Measurements from ENCODE around the gene GRK4.

DNA sequence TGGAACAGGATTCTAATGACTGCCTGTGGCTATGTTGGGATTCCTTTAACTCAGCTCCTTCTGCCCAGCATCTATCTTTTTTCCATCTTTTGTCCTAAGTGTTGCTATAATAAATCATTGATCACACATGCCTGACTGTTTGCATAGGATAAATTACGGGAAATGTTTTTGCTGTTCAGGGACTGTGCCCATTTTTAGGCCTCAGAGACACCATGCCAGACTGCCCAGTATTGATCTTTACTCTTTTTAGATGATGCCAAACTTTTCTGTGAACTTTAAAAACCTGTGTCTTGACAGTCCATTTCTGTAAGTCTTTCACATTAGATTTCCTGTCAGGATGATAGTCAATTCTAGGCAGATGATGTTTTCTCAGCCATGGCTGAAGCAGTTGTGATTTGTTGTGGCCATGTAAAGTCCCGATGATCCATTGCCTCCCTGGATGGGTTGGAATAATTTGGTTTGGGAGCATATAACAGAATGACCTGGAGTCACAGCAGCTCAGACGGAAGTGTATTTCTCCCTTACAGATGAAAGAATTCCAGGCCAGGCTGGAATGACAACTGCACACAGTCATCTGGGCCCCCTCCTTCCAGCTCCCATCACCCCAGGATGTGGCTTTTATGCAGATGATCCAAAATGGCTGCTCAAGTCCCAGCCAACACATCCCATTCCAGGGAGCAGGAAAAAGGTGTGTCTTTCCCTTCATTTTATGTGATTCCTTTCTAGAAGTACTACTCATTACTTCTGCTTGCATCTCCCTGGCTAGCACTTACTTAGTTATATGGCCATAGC lies 107.5 kb downstream of the GRK4 start:
- TF ChIP-seq, protein P1, sequence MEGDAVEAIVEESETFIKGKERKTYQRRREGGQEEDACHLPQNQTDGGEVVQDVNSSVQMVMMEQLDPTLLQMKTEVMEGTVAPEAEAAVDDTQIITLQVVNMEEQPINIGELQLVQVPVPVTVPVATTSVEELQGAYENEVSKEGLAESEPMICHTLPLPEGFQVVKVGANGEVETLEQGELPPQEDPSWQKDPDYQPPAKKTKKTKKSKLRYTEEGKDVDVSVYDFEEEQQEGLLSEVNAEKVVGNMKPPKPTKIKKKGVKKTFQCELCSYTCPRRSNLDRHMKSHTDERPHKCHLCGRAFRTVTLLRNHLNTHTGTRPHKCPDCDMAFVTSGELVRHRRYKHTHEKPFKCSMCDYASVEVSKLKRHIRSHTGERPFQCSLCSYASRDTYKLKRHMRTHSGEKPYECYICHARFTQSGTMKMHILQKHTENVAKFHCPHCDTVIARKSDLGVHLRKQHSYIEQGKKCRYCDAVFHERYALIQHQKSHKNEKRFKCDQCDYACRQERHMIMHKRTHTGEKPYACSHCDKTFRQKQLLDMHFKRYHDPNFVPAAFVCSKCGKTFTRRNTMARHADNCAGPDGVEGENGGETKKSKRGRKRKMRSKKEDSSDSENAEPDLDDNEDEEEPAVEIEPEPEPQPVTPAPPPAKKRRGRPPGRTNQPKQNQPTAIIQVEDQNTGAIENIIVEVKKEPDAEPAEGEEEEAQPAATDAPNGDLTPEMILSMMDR (conservative IDR thresholded peaks at IDR 0.05; ENCODE audit: low read depth, low read length) = no peak
- no peak for TF ChIP-seq FOS (IDR thresholded peaks at IDR 0.05; ENCODE audit: low read depth, low read length)
